Neural cell (in vitro differentiated cells): ENCODE data around the gene IREB2. TPM values are rescaled to one million over a fixed set of nuclear protein-coding genes. Genes with fewer than 3 reads are reported as not detected.
"Not testable (repeated sequence)": the region's sequence is repeated elsewhere in the genome, so short reads cannot be mapped to it uniquely, and the experiment has no call there.

ENCODE experiments used
- H2AFZ ChIP-seq: fragments of 200-600, 300-800 bp; sonication (generic), shearing (Covaris generic); 2 replicates; pipeline ENCODE4 v1.6.0; 2014; ENCODE audit warnings: low read depth, mild to moderate bottlenecking, antibody characterized with exemption, low read length, moderate library complexity
- H3F3A ChIP-seq: fragments of 200-600 bp; shearing (Covaris generic); 2 replicates; pipeline ENCODE4 v1.6.1; 2016; ENCODE audit warnings: mild to moderate bottlenecking, moderate library complexity, mixed read lengths, antibody characterized with exemption, low read length; ENCODE audit not compliant: insufficient read depth, poor library complexity, severe bottlenecking
- H3K27ac ChIP-seq: fragments of 200-600, 300-800 bp; sonication (generic), shearing (Covaris generic); 2 replicates; pipeline ENCODE4 v1.5.1; 2014; ENCODE audit warnings: mild to moderate bottlenecking, low read length, moderate library complexity
- H3K27me3 ChIP-seq: fragments of 300-800, 200-600 bp; sonication (generic), shearing (Covaris generic); 2 replicates; pipeline ENCODE4 v1.6.0; 2014; ENCODE audit warnings: mild to moderate bottlenecking, low read depth, low read length, moderate library complexity; ENCODE audit not compliant: insufficient read depth
- H3K36me3 ChIP-seq: fragments of 300-800, 200-600 bp; sonication (generic), shearing (Covaris generic); 2 replicates; pipeline ENCODE4 v1.5.1; 2014; ENCODE audit warnings: mild to moderate bottlenecking, antibody characterized with exemption, low read length, moderate library complexity; ENCODE audit not compliant: insufficient read depth
- H3K4me2 ChIP-seq: fragments of 300-800, 200-600 bp; sonication (generic), shearing (Covaris generic); 2 replicates; pipeline ENCODE4 v1.6.0; 2014; ENCODE audit warnings: mild to moderate bottlenecking, low read length
- H3K4me3 ChIP-seq: fragments of 300-800, 200-600 bp; sonication (generic), shearing (Covaris generic); 2 replicates; pipeline ENCODE4 v1.5.1; 2014; ENCODE audit warnings: mild to moderate bottlenecking, low read length, moderate library complexity
- H3K79me2 ChIP-seq: fragments of 200-600 bp; shearing (Covaris generic); replicated peaks from 2 replicates; pipeline ENCODE4 v1.6.0; 2014; ENCODE audit warnings: mild to moderate bottlenecking, low read length, moderate library complexity; ENCODE audit not compliant: insufficient read depth
- H3K9ac ChIP-seq: fragments of 300-800, 200-600 bp; sonication (generic), shearing (Covaris generic); 2 replicates; pipeline ENCODE4 v1.6.1; 2016; ENCODE audit warnings: mild to moderate bottlenecking, low read length, mixed read lengths
- H3K9me2 ChIP-seq: fragments of 200-600 bp; shearing (Covaris generic); 2 replicates; pipeline ENCODE4 v1.6.1; 2016; ENCODE audit warnings: mild to moderate bottlenecking, low read length, mixed read lengths; ENCODE audit not compliant: insufficient read depth
- H3K9me3 ChIP-seq: fragments of 200-600, 300-800 bp; sonication (generic), shearing (Covaris generic); 2 replicates; pipeline ENCODE4 v1.6.1; 2016; ENCODE audit warnings: mild to moderate bottlenecking, mixed run types, low read length, moderate library complexity, mixed read lengths
- H4K20me1 ChIP-seq: fragments of 200-600 bp; shearing (Covaris generic); 2 replicates; pipeline ENCODE4 v1.6.1; 2016; ENCODE audit warnings: mild to moderate bottlenecking, mixed run types; ENCODE audit not compliant: insufficient read depth
- EP300 ChIP-seq: fragments of 450-650 bp; conservative IDR thresholded peaks from 2 replicates; pipeline ENCODE4 v1.6.1; 2014; ENCODE audit warnings: antibody characterized with exemption, mild to moderate bottlenecking, moderate library complexity; ENCODE audit not compliant: poor library complexity, severe bottlenecking
- EZH2 ChIP-seq: fragments of 200-600, 300-800 bp; shearing (Covaris generic), sonication (generic); IDR thresholded peaks from 2 replicates; pipeline ENCODE4 v1.6.1; 2014; ENCODE audit warnings: antibody characterized with exemption, low read length, borderline replicate concordance, mild to moderate bottlenecking; ENCODE audit not compliant: insufficient read depth, poor library complexity, severe bottlenecking
- MXI1 ChIP-seq: fragments of 450-650 bp; conservative IDR thresholded peaks from 2 replicates; pipeline ENCODE4 v1.6.1; 2014; ENCODE audit warnings: antibody characterized with exemption, mild to moderate bottlenecking; ENCODE audit not compliant: poor library complexity, severe bottlenecking
- POLR2AphosphoS5 ChIP-seq: IDR thresholded peaks from 2 replicates; pipeline ENCODE4 v1.6.1; 2012
- RAD21 ChIP-seq: fragments of 450-650 bp; conservative IDR thresholded peaks from 2 replicates; pipeline ENCODE4 v1.6.1; 2014; ENCODE audit warnings: antibody characterized with exemption, mild to moderate bottlenecking, moderate library complexity
- SMC3 ChIP-seq: fragments of 450-650 bp; conservative IDR thresholded peaks from 2 replicates; pipeline ENCODE4 v1.6.1; 2014; ENCODE audit warnings: antibody characterized with exemption, mild to moderate bottlenecking, moderate library complexity; ENCODE audit not compliant: poor library complexity
- TAF1 ChIP-seq: IDR thresholded peaks from 2 replicates; pipeline ENCODE4 v1.6.1; 2012; ENCODE audit warnings: low read depth
- polyA plus RNA-seq: library from polyadenylated mRNA; depleted of rRNA; stranded (reverse); fragments of >200 nt; gene quantifications from 2 replicates; pipeline ENCODE4 v1.2.3, GENCODE V29; 2014
- TF ChIP-seq, protein P1 (sequence below): fragments of 450-650 bp; IDR thresholded peaks from 2 replicates; pipeline ENCODE4 v1.5.1; 2014; ENCODE audit warnings: antibody characterized with exemption, mild to moderate bottlenecking, moderate library complexity; ENCODE audit not compliant: poor library complexity, severe bottlenecking
- TF ChIP-seq, protein P2 (sequence below): IDR thresholded peaks from 2 replicates; pipeline ENCODE4 v1.6.1; 2012; ENCODE audit warnings: borderline replicate concordance

Gene IREB2
- polyA plus RNA-seq, 1 donor from 2014 or later, result 45.5 TPM

DNA sequence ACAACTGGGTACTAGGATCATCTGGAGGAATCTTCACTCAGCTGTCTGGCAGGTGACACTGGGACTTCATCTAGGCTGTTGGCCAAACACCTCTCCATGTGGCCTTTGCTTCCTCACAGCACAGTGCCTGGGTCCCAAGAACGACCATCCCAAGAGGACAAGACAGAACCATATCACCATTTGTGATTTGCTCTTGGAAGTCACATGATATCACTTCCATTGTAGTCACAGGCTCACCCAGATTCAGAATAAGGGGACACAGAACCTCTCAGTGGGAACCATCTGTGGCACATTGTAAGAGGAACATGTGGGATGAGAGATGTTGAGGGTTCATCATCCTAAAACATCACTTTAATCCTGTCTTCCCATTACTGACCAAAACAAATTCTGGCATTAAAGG lies 100.3 kb downstream of the IREB2 start:
- Histone ChIP-seq H3K36me3 (no peaks in the 10 kb centered on the region), H3K9me3 (no peaks in the 10 kb centered on the region), H3K27ac (no peak overlapping the region), H3K9me2 (no peaks in the 10 kb centered on the region), H3K9ac (no peak overlapping the region), H3K27me3 (no peaks in the 10 kb centered on the region), H3K4me2 (no peak overlapping the region), H3K79me2 (peaks cover 23% of the 10 kb centered on the region), H4K20me1 (no peaks in the 10 kb centered on the region), H2AFZ (no peak overlapping the region), H3K4me3 (no peak overlapping the region), H3F3A (no peaks in the 10 kb centered on the region)
- TF ChIP-seq TAF1 (no peak), RAD21 (no peak), MXI1 (no peak), POLR2AphosphoS5 (no peak), EP300 (no peak), EZH2 (no peak), SMC3 (no peak)
- TF ChIP-seq, protein P1, sequence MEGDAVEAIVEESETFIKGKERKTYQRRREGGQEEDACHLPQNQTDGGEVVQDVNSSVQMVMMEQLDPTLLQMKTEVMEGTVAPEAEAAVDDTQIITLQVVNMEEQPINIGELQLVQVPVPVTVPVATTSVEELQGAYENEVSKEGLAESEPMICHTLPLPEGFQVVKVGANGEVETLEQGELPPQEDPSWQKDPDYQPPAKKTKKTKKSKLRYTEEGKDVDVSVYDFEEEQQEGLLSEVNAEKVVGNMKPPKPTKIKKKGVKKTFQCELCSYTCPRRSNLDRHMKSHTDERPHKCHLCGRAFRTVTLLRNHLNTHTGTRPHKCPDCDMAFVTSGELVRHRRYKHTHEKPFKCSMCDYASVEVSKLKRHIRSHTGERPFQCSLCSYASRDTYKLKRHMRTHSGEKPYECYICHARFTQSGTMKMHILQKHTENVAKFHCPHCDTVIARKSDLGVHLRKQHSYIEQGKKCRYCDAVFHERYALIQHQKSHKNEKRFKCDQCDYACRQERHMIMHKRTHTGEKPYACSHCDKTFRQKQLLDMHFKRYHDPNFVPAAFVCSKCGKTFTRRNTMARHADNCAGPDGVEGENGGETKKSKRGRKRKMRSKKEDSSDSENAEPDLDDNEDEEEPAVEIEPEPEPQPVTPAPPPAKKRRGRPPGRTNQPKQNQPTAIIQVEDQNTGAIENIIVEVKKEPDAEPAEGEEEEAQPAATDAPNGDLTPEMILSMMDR, result no peak
- TF ChIP-seq, protein P2, sequence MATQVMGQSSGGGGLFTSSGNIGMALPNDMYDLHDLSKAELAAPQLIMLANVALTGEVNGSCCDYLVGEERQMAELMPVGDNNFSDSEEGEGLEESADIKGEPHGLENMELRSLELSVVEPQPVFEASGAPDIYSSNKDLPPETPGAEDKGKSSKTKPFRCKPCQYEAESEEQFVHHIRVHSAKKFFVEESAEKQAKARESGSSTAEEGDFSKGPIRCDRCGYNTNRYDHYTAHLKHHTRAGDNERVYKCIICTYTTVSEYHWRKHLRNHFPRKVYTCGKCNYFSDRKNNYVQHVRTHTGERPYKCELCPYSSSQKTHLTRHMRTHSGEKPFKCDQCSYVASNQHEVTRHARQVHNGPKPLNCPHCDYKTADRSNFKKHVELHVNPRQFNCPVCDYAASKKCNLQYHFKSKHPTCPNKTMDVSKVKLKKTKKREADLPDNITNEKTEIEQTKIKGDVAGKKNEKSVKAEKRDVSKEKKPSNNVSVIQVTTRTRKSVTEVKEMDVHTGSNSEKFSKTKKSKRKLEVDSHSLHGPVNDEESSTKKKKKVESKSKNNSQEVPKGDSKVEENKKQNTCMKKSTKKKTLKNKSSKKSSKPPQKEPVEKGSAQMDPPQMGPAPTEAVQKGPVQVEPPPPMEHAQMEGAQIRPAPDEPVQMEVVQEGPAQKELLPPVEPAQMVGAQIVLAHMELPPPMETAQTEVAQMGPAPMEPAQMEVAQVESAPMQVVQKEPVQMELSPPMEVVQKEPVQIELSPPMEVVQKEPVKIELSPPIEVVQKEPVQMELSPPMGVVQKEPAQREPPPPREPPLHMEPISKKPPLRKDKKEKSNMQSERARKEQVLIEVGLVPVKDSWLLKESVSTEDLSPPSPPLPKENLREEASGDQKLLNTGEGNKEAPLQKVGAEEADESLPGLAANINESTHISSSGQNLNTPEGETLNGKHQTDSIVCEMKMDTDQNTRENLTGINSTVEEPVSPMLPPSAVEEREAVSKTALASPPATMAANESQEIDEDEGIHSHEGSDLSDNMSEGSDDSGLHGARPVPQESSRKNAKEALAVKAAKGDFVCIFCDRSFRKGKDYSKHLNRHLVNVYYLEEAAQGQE, result no peak

DNA sequence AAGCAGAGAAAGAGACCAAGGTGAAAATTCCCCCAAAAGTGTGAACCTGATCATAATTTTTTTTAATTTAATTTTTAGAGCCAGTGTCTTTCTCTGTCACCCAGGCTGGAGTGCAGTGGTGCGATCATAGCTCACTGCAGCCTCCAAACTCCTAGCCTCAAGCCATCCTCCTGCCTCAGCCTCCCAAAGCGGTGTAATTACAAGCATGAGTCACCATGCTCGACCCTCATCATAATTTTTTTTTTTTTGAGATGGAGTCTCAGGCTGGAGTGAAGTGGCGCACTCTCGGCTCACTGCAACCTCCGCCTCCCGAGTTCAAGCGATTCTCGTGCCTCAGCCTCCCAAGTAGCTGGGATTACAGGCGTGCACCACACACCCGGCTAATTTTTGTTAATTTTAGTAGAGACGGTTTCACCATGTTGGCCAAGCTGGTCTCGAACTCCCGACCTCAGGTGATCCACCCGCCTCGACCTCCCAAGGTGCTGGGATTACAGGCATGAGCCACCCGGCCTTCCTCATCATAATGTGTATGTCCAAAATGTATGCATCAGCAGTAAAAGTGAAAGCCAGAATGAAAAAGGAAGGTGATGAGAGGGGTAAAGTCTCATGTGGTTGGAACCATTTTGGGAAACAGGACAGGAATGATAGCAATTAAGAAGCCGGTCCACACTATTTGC lies 101.6 kb downstream of the IREB2 start:
- Histone ChIP-seq H3K4me2 (peak overlapping the region; percentile 79), H3K79me2 (peaks cover 23% of the 10 kb centered on the region), H3K9ac (peak overlapping the region; percentile 93), H3K4me3 (peak overlapping the region; percentile 94), H2AFZ (peak overlapping the region; percentile 93), H3K27ac (peak overlapping the region; percentile 91)
- not testable (repeated sequence) for H3K9me3 ChIP-seq, H4K20me1 ChIP-seq, H3K27me3 ChIP-seq, H3K36me3 ChIP-seq, H3F3A ChIP-seq, H3K9me2 ChIP-seq
